Adrenal gland (tissue), 12 donors: ENCODE data around the gene KLHL25. TPM values are rescaled to one million over a fixed set of nuclear protein-coding genes. Genes with fewer than 3 reads are reported as not detected.

Experiments used
- DNase-seq, 7 donors: peaks; one replicate each; pipeline ENCODE4 v3.0.0-alpha.2; 2019 to 2020
- H3K27ac ChIP-seq, 5 donors: fragments of 200-600 bp; sonication (generic) in 4 of 5; 1 replicate in 3 of 5; 2 replicates in 2 of 5; pipeline versions ENCODE4 v1.5.1 to v1.8.0; 2016 to 2020; ENCODE audit warnings: mild to moderate bottlenecking in 1 of 5
- H3K27me3 ChIP-seq: fragments of 200-600 bp; 2 replicates; pipeline ENCODE4 v1.8.0; 2021
- H3K36me3 ChIP-seq, 2 donors: fragments of 200-600 bp; replicated peaks in 1 of 2; 1 replicate in 1 of 2; 2 replicates in 1 of 2; pipeline versions ENCODE4 v1.5.1 to v1.8.0; 2018 to 2022
- H3K4me1 ChIP-seq, 2 donors: fragments of 200-600 bp; replicated peaks in 1 of 2; 1 replicate in 1 of 2; 2 replicates in 1 of 2; pipeline versions ENCODE4 v1.5.1 to v1.8.0; 2018 to 2021
- H3K4me3 ChIP-seq, 4 donors: fragments of 200-600 bp; sonication (generic) in 3 of 4; one replicate each; pipeline ENCODE4 v1.5.1; 2016 to 2018
- H3K9me3 ChIP-seq, 3 donors: fragments of 200-600 bp; sonication (generic) in 1 of 3; replicated peaks in 1 of 3; 1 replicate in 2 of 3; 2 replicates in 1 of 3; pipeline versions ENCODE4 v1.5.1 to v1.8.0; 2016 to 2021
- CTCF ChIP-seq, 6 experiments: fragments of 450-650 bp in 4 of 6; fragments of 200-600 bp in 2 of 6; sonication (generic) in 1 of 6; IDR thresholded peaks; 1 replicate in 5 of 6; 2 replicates in 1 of 6; pipeline versions ENCODE4 v1.5.1 to v1.8.0; 2016 to 2021; ENCODE audit warnings: antibody characterized with exemption in 6 of 6, mild to moderate bottlenecking in 2 of 6, moderate library complexity in 1 of 6
- POLR2A ChIP-seq, 2 donors: fragments of 450-650 bp; IDR thresholded peaks; one replicate each; pipeline ENCODE4 v1.6.1; 2017; ENCODE audit warnings: antibody characterized with exemption in 2 of 2, mild to moderate bottlenecking in 2 of 2, moderate library complexity in 1 of 2
- WGBS, 4 donors: extraction: QIAGEN DNeasy Blood & Tissue Kit in 2 of 4; methylation state at CpG; one replicate each; pipeline versions ENCODE4 v1.1.5 to v1.1.7; 2013 to 2017; 5-methylcytosine and 5-hydroxymethylcytosine counted together
- intact Hi-C, 2 donors: fragments of 100-400 bp; cut with DNase I; formaldehyde crosslinking; loops; one replicate each; pipeline versions ENCODE4 v1.14.1 to v1.15.0; 2022 to 2023
- polyA plus RNA-seq, 3 donors: library from polyadenylated mRNA; stranded (reverse); fragments of 200-250 nt in 2 of 3; fragments of 350-450 nt in 1 of 3; fragmentation: Illumina TruSeq in 1 of 3; extraction: RNeasy Lipid Tissue Mini Kit (QIAGEN cat#74804) in 1 of 3; gene quantifications; one replicate each; pipeline ENCODE4 v1.2.3, GENCODE V29; 2013 to 2014
- total RNA-seq, 9 donors: library from RNA; depleted of rRNA in 4 of 9; stranded (reverse); fragments of >200 nt in 4 of 9; fragments of 120-200 nt in 1 of 9; fragmentation: NEBNext Ultra II Directional in 1 of 9; extraction: Animal tissue kit (Norgen Biotek cat#: 25700) in 1 of 9; gene quantifications; one replicate each; pipeline versions ENCODE4 v1.1.0 to v1.2.4, GENCODE V29; 2013 to 2023
- donor health status: healthy with polysubstance abuse.
- donor health status: Bipolar disorder and iron deficiency.
- donor health status: DM: yes; HTN: yes; CAD: no.
- donor health status: DM: no; HTN: no; CAD: no.
- donor health status: DM: no; HTN: no; CAD: no.
- donor health status: DM: yes; HTN: yes; CAD: no.

KLHL25 gene
- total and polyA plus RNA-seq, 12 donors = 1.4 to 6.2 (median 4.1) TPM

- Histone ChIP-seq H3K27me3 (no peaks in the 10 kb centered on the region), H3K9me3 (no peaks in the 10 kb centered on the region), H3K36me3 (peaks cover 0 to 33% of the 10 kb centered on the region in 2 donors), H3K4me1 (peaks cover 0 to 19% of the 10 kb centered on the region in 2 donors), H3K4me3 (no peak overlapping the region), H3K27ac (peak overlapping the region in 2 of 5 donors; percentile 69 to 78)
- intact Hi-C loops = no loop called here
- DNase-seq = peak in 4 of 7 donors; percentile 30 to 68 (median 52)
- TF ChIP-seq CTCF (IDR thresholded peaks at IDR 0.05) (no peak), POLR2A (IDR thresholded peaks at IDR 0.05) (no peak)
- 57 to 68% (median 61%) methylated on average over 22 to 27 of the region's 27 CpGs for WGBS, 4 donors
Measured at GRCh38 chr15:85750319-85751290, 44.1 kb downstream of the KLHL25 start.

GRCh38 chr15:85749261-85750151 is 45.2 kb downstream of the KLHL25 start:
- intact Hi-C loops = no loop called here
- peaks cover 0 to 14% of the 10 kb centered on the region in 2 donors for H3K4me1 ChIP-seq
- 65 to 80% (median 70%) methylated on average over 14 to 21 of the region's 21 CpGs for WGBS, 4 donors
- no peak overlapping the region for H3K4me3 ChIP-seq
- no peaks in the 10 kb centered on the region for H3K27me3 ChIP-seq
- TF ChIP-seq CTCF (IDR thresholded peaks at IDR 0.05) = no peak
- TF ChIP-seq POLR2A (IDR thresholded peaks at IDR 0.05) = no peak
- H3K9me3 ChIP-seq = no peaks in the 10 kb centered on the region
- peak in 3 of 7 donors; percentile 24 to 61 (median 25) for DNase-seq
- H3K27ac ChIP-seq = peak overlapping the region in 3 of 5 donors; percentile 38 to 78 (median 69)
- H3K36me3 ChIP-seq = peaks cover 0 to 44% of the 10 kb centered on the region in 2 donors

DNA sequence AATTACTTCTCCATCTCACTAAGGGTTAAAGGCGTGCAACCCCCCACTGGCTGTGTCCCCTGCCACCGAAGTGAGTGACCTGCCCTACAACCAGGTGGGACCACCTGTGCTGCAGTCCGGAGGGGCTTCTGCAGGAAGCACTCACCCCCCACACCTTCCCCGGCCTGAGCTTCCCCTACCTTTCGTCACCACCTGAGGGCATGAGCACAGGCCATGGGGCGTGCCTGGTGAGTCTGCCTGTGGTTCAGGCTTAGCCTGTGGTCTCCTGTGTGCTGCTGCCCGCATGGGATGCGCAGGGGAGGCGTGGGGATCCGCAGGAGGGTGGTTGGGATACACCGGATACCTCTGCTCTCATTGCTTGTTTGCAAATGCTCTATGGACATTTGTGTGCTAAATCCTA is 46.0 kb downstream of the KLHL25 start:
- intact Hi-C loops = no loop called here
- Histone ChIP-seq H3K27ac (peak overlapping the region in 2 of 5 donors; percentile 34 to 69), H3K4me1 (peaks cover 0 to 14% of the 10 kb centered on the region in 2 donors), H3K4me3 (no peak overlapping the region), H3K36me3 (peaks cover 0 to 52% of the 10 kb centered on the region in 2 donors), H3K27me3 (no peaks in the 10 kb centered on the region), H3K9me3 (no peaks in the 10 kb centered on the region)
- DNase-seq = peak in 3 of 7 donors; percentile 6 to 55 (median 15)
- WGBS, 4 donors = 79 to 93% (median 83%) methylated on average over 9 to 11 of the region's 11 CpGs
- TF ChIP-seq CTCF (IDR thresholded peaks at IDR 0.05) (no peak), POLR2A (IDR thresholded peaks at IDR 0.05) (no peak)

DNA sequence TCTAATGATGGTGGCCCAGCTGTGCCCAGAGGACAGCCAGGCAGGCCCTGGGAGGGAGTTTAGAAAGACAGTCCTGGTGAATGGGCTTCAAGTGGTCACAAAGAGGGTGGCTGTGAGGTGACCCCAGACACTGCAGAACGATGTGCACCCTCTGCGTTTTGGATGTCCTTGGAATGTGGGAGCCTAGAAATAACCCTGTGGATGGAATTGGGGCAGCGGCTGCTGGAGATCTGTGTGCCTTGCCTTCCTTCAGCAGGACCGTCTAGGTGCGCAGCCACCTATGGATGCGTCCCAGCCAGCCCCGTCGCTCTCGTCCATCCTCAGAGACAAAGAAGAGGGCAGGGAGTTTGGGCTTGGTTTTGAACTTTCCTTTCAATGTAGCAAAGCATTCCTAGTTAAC is 46.5 kb downstream of the KLHL25 start:
- Histone ChIP-seq H3K27ac (peak overlapping the region in 2 of 5 donors; percentile 17 to 34), H3K4me1 (peaks cover 0 to 14% of the 10 kb centered on the region in 2 donors), H3K9me3 (no peaks in the 10 kb centered on the region), H3K27me3 (no peaks in the 10 kb centered on the region), H3K36me3 (peaks cover 0 to 57% of the 10 kb centered on the region in 2 donors), H3K4me3 (no peak overlapping the region)
- DNase-seq = peak in 3 of 7 donors; percentile 6 to 41 (median 11)
- TF ChIP-seq POLR2A (IDR thresholded peaks at IDR 0.05) (no peak), CTCF (IDR thresholded peaks at IDR 0.05) (no peak)
- intact Hi-C loops = no loop called here
- 79 to 95% (median 90%) methylated on average over 8 to 9 of the region's 9 CpGs for WGBS, 4 donors
